Skeletal muscle satellite cell (primary cell): ENCODE measurements around the gene CCDC74A. TPM values are rescaled to one million over a fixed set of nuclear protein-coding genes. Genes with fewer than 3 reads are reported as not detected.
A peak's percentile ranks its signal among the peaks of the same experiment; 100 is the strongest.
"Not testable (repeated sequence)": the region's sequence is repeated elsewhere in the genome, so short reads cannot be mapped to it uniquely, and the experiment has no call there.

Experiments used
- H3K27me3 ChIP-seq: 2 replicates; pipeline ENCODE4 v1.7.0; 2013; ENCODE audit warnings: low read length; ENCODE audit not compliant: control insufficient read depth, insufficient read depth
- H3K36me3 ChIP-seq: 2 replicates; pipeline ENCODE4 v1.7.0; 2013; ENCODE audit warnings: mild to moderate bottlenecking, control low read depth, low read length; ENCODE audit not compliant: insufficient read depth
- H3K4me1 ChIP-seq: 2 replicates; pipeline ENCODE4 v1.7.0; 2013; ENCODE audit warnings: low read length; ENCODE audit not compliant: control insufficient read depth, insufficient read depth
- H3K4me2 ChIP-seq: 2 replicates; pipeline ENCODE4 v1.7.0; 2013; ENCODE audit warnings: mild to moderate bottlenecking, low read length
- H3K4me3 ChIP-seq: 2 replicates; pipeline ENCODE4 v1.7.0; 2013; ENCODE audit warnings: low read length
- H3K9ac ChIP-seq: 2 replicates; pipeline ENCODE4 v1.7.0; 2013; ENCODE audit warnings: mild to moderate bottlenecking, low read depth, low read length, moderate library complexity
- H3K9me3 ChIP-seq: replicated peaks from 2 replicates; pipeline ENCODE4 v1.7.0; 2013; ENCODE audit warnings: mild to moderate bottlenecking, control low read depth, low read length
- total RNA-seq: library from RNA; depleted of rRNA; stranded (reverse); fragments of >200 nt; gene quantifications from 2 replicates; pipeline ENCODE4 v1.2.3, GENCODE V29; 2012; rRNA removed

Gene CCDC74A
- total RNA-seq, result 4.4 and 5.6 TPM in 2 replicates

GRCh38 chr2:131527131-131528001 is at the start of gene CCDC74A:
Gene CCDC74A, plus strand, starts transcription at chr2:131527888. Its CDS starts 83 bp downstream, at chr2:131527971.
- peak within 1 kb of the TSS; percentile 52 for H3K9ac ChIP-seq
- not testable (repeated sequence) for H3K36me3 ChIP-seq, H3K4me1 ChIP-seq, H3K9me3 ChIP-seq, H3K27me3 ChIP-seq
- peak within 1 kb of the TSS; percentile 62 for H3K4me3 ChIP-seq
- peak within 1 kb of the TSS; percentile 80 for H3K4me2 ChIP-seq

- not testable (repeated sequence) for H3K9me3 ChIP-seq, H3K9ac ChIP-seq, H3K4me1 ChIP-seq, H3K36me3 ChIP-seq, H3K4me2 ChIP-seq, H3K27me3 ChIP-seq, H3K4me3 ChIP-seq
These were observed 49.4 kb upstream of the CCDC74A start for GRCh38 chr2:131478074-131478849.

GRCh38 chr2:131478850-131479461 is 48.7 kb upstream of the CCDC74A start:
- not testable (repeated sequence) for H3K4me1 ChIP-seq, H3K4me3 ChIP-seq, H3K4me2 ChIP-seq, H3K9me3 ChIP-seq, H3K27me3 ChIP-seq, H3K36me3 ChIP-seq, H3K9ac ChIP-seq

GRCh38 chr2:131480351-131480750 is 47.3 kb upstream of the CCDC74A start:
- H3K4me1 ChIP-seq, H3K27me3 ChIP-seq, H3K9me3 ChIP-seq, H3K9ac ChIP-seq, H3K36me3 ChIP-seq, H3K4me2 ChIP-seq, H3K4me3 ChIP-seq: not testable (repeated sequence)

GRCh38 chr2:131482506-131483155 is 45.1 kb upstream of the CCDC74A start:
- H3K9ac ChIP-seq, H3K4me3 ChIP-seq: not testable (repeated sequence)

GRCh38 chr2:131483981-131484820 is 43.5 kb upstream of the CCDC74A start:
- H3K36me3 ChIP-seq, H3K27me3 ChIP-seq, H3K9me3 ChIP-seq, H3K4me3 ChIP-seq, H3K4me1 ChIP-seq, H3K4me2 ChIP-seq, H3K9ac ChIP-seq: not testable (repeated sequence)

More at GRCh38 chr2:131482506-131483155, 45.1 kb upstream of the CCDC74A start:
- H3K4me1 ChIP-seq, H3K4me2 ChIP-seq, H3K9me3 ChIP-seq, H3K36me3 ChIP-seq, H3K27me3 ChIP-seq: not testable (repeated sequence)

GRCh38 chr2:131484906-131485460 is 42.7 kb upstream of the CCDC74A start:
- H3K9me3 ChIP-seq, H3K4me2 ChIP-seq, H3K27me3 ChIP-seq, H3K9ac ChIP-seq, H3K4me3 ChIP-seq, H3K4me1 ChIP-seq, H3K36me3 ChIP-seq: not testable (repeated sequence)

- not testable (repeated sequence) for H3K36me3 ChIP-seq, H3K4me3 ChIP-seq, H3K9ac ChIP-seq, H3K27me3 ChIP-seq, H3K4me1 ChIP-seq, H3K4me2 ChIP-seq, H3K9me3 ChIP-seq
These were observed 41.3 kb upstream of the CCDC74A start for GRCh38 chr2:131486201-131486902.

- Histone ChIP-seq H3K9me3 (no peaks in the 10 kb centered on the region), H3K4me1 (no peaks in the 10 kb centered on the region), H3K36me3 (peaks cover 6% of the 10 kb centered on the region), H3K4me3 (no peak overlapping the region), H3K9ac (no peak overlapping the region), H3K4me2 (no peak overlapping the region), H3K27me3 (no peaks in the 10 kb centered on the region)
These were observed 39.1 kb upstream of the CCDC74A start for GRCh38 chr2:131488306-131489205.
